Hindlimb muscle (tissue), 1 donor: ENCODE measurements around the gene ZNF821. TPM values are rescaled to one million over a fixed set of nuclear protein-coding genes. Genes with fewer than 3 reads are reported as not detected.
"Not testable (repeated sequence)": the region's sequence is repeated elsewhere in the genome, so short reads cannot be mapped to it uniquely, and the experiment has no call there.

ENCODE experiments used
- DNase-seq: peaks from one replicate; pipeline ENCODE4 v3.0.0-alpha.2; 2013
- polyA plus RNA-seq: library from polyadenylated mRNA; unstranded; fragments of 120-200 nt; gene quantifications from one replicate; pipeline ENCODE4 v1.2.1, GENCODE V29; 2013; ENCODE audit not compliant: insufficient read length

ZNF821 gene
- polyA plus RNA-seq, 1 donor, result 10.4 TPM

GRCh38 chr16:71899171-71899570 is 15.2 kb upstream of the ZNF821 start:
- DNase-seq, result no peak

- no peak for DNase-seq
Observed at GRCh38 chr16:71896764-71897368, 12.9 kb upstream of the ZNF821 start.

- DNase-seq, result peak; percentile 21
Observed at GRCh38 chr16:71895679-71896365, 11.8 kb upstream of the ZNF821 start.

GRCh38 chr16:71894921-71895678 is 11.1 kb upstream of the ZNF821 start, which contains the start of gene IST1:
TSS of gene IST1 (plus strand) at chr16:71895531. CDS start at chr16:71915641, 20,110 bp downstream.
- peak; percentile 99 for DNase-seq

GRCh38 chr16:71894229-71894920 is 10.4 kb upstream of the ZNF821 start:
- DNase-seq, result peak; percentile 31

- DNase-seq, result no peak
Observed at GRCh38 chr16:71893888-71894228, 9.9 kb upstream of the ZNF821 start.

- no peak for DNase-seq
Observed at GRCh38 chr16:71889147-71889546, 5.2 kb upstream of the ZNF821 start.

GRCh38 chr16:71885261-71885650 is 1.3 kb upstream of the ZNF821 start:
- DNase-seq, result no peak

GRCh38 chr16:71883168-71883848 is 674 bp downstream of the ZNF821 start:
- peak; percentile 33 for DNase-seq

GRCh38 chr16:71882505-71883167 is 1.3 kb downstream of the ZNF821 start:
- peak; percentile 63 for DNase-seq

GRCh38 chr16:71880176-71880575 is 3.8 kb downstream of the ZNF821 start:
- DNase-seq, result no peak

GRCh38 chr16:71878911-71879310 is 5.1 kb downstream of the ZNF821 start:
- DNase-seq, result no peak

GRCh38 chr16:71873199-71873598 is 10.8 kb downstream of the ZNF821 start:
- DNase-seq, result no peak

GRCh38 chr16:71870818-71871217 is 13.2 kb downstream of the ZNF821 start:
- DNase-seq, result no peak

GRCh38 chr16:71869089-71869488 is 14.9 kb downstream of the ZNF821 start:
- no peak for DNase-seq

GRCh38 chr16:71867939-71868338 is 16.0 kb downstream of the ZNF821 start:
- DNase-seq, result no peak

GRCh38 chr16:71867175-71867574 is 16.8 kb downstream of the ZNF821 start:
- not testable (repeated sequence) for DNase-seq

GRCh38 chr16:71865173-71865863 is 18.7 kb downstream of the ZNF821 start:
- no peak for DNase-seq

- no peak for DNase-seq
Observed at GRCh38 chr16:71863995-71864394, 20.0 kb downstream of the ZNF821 start.

GRCh38 chr16:71859762-71860521 is 24.0 kb downstream of the ZNF821 start:
- no peak for DNase-seq
